Breast epithelium (tissue), 4 donors: Measurements from ENCODE around the gene NCS1. TPM values are rescaled to one million over a fixed set of nuclear protein-coding genes. Genes with fewer than 3 reads are reported as not detected.

Source experiments
- DNase-seq, 2 donors: peaks; one replicate each; pipeline ENCODE4 v3.0.0-alpha.2; 2019; ENCODE audit warnings: low spot score in 2 of 2
- H3K27ac ChIP-seq, 2 donors: fragments of 200-600 bp; sonication (generic) in 1 of 2; one replicate each; pipeline ENCODE4 v1.5.1; 2016 to 2019; ENCODE audit warnings: mild to moderate bottlenecking in 1 of 2
- H3K27me3 ChIP-seq, 2 donors: fragments of 200-600 bp; sonication (generic) in 1 of 2; one replicate each; pipeline versions ENCODE4 v1.5.1 to v1.6.0; 2017 to 2019; ENCODE audit warnings: control low read depth in 1 of 2, mild to moderate bottlenecking in 1 of 2
- H3K36me3 ChIP-seq: fragments of 200-600 bp; one replicate; pipeline ENCODE4 v1.5.1; 2019
- H3K4me1 ChIP-seq, 2 donors: fragments of 200-600 bp; sonication (generic); one replicate each; pipeline ENCODE4 v1.5.1; 2016 to 2019; ENCODE audit warnings: control low read depth in 1 of 2
- H3K4me3 ChIP-seq, 3 donors: fragments of 200-600 bp; sonication (generic); 1 replicate in 2 of 3; 2 replicates in 1 of 3; pipeline ENCODE4 v1.5.1; 2016 to 2019; ENCODE audit warnings: mild to moderate bottlenecking in 3 of 3, moderate library complexity in 2 of 3
- H3K9me3 ChIP-seq, 2 donors: fragments of 200-600 bp; sonication (generic) in 1 of 2; one replicate each; pipeline ENCODE4 v1.5.1; 2016 to 2019; ENCODE audit warnings: control low read depth in 1 of 2
- POLR2A ChIP-seq: fragments of 450-650 bp; IDR thresholded peaks from one replicate; pipeline ENCODE4 v1.6.1; 2016; ENCODE audit warnings: antibody characterized with exemption, mild to moderate bottlenecking, moderate library complexity
- POLR2AphosphoS5 ChIP-seq, 3 donors: sonication (generic); formaldehyde crosslinking; IDR thresholded peaks; one replicate each; pipeline ENCODE4 v1.6.1; 2017; ENCODE audit warnings: antibody characterized with exemption in 3 of 3
- intact Hi-C: fragments of 100-400 bp; cut with DNase I; formaldehyde crosslinking; loops from one replicate; pipeline ENCODE4 v1.15.1; 2023; ENCODE audit warnings: low total_unique reads
- total RNA-seq, 3 donors: library from RNA; depleted of rRNA; stranded (reverse); fragments of >200 nt; gene quantifications; one replicate each; pipeline ENCODE4 v1.1.0, GENCODE V29; 2016
- TF ChIP-seq, protein P1 (sequence below), 3 donors: fragments of 450-650 bp; IDR thresholded peaks; one replicate each; pipeline ENCODE4 v1.5.1; 2016 to 2017; ENCODE audit warnings: antibody characterized with exemption in 3 of 3, mild to moderate bottlenecking in 3 of 3, moderate library complexity in 3 of 3

Gene NCS1
- total RNA-seq, 3 donors from 2014 or later, result 3.2 to 3.9 (median 3.4) TPM

DNA sequence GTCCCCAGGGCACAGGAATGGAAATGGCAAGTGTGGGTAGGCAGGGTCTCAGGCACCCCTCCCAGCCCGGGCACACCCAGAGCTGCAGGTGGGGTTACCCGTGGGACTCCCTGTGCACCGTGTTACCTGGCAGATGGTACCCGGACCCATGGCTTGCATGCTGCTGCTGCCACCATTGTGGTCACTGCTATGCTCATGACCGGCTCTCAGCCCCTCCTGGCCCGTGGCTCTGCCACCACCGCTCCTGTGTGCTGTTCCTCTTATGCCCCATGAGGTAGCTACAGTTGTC, 71.6 kb downstream of the NCS1 start:
- no peaks in the 10 kb centered on the region for H3K27me3 ChIP-seq
- intact Hi-C loops, result no loop called here
- no peak overlapping the region for H3K4me3 ChIP-seq
- TF ChIP-seq POLR2A (no peak), POLR2AphosphoS5 (IDR thresholded peaks at IDR 0.05) (no peak)
- TF ChIP-seq, protein P1, sequence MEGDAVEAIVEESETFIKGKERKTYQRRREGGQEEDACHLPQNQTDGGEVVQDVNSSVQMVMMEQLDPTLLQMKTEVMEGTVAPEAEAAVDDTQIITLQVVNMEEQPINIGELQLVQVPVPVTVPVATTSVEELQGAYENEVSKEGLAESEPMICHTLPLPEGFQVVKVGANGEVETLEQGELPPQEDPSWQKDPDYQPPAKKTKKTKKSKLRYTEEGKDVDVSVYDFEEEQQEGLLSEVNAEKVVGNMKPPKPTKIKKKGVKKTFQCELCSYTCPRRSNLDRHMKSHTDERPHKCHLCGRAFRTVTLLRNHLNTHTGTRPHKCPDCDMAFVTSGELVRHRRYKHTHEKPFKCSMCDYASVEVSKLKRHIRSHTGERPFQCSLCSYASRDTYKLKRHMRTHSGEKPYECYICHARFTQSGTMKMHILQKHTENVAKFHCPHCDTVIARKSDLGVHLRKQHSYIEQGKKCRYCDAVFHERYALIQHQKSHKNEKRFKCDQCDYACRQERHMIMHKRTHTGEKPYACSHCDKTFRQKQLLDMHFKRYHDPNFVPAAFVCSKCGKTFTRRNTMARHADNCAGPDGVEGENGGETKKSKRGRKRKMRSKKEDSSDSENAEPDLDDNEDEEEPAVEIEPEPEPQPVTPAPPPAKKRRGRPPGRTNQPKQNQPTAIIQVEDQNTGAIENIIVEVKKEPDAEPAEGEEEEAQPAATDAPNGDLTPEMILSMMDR (IDR thresholded peaks at IDR 0.05), result no peak
- H3K36me3 ChIP-seq, result no peaks in the 10 kb centered on the region
- no peak overlapping the region for H3K27ac ChIP-seq
- H3K9me3 ChIP-seq, result no peaks in the 10 kb centered on the region
- DNase-seq, result no peak
- H3K4me1 ChIP-seq, result no peaks in the 10 kb centered on the region

DNA sequence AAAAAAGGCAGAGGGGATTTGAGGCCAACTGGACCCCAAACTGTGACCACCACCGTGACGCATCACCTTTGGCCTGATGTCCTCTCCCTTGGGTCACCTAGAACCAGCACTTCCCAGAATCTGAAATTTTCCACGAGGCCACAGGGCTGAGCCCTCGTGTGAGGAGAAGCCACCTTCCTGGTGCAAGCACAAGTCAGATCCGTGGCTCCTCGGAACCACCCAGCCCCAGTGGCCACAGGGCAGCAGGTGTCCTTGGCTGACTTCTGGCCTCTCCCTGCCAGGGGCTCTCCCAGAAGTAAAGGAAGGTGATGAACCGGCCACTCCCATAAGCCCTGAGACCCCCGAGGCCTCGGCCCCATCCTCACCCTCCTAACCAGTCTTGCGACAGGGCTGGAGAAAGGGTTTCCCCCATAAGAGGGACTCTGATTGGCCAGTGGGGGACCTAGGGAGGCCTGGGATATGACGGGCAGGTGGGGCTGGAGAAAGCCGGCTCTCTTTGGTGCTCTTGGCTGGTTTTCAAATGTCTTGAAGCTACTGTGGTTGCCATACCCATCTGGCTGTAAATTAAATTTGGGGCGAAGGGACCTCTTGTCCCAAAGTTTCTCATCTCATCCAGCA, 72.5 kb downstream of the NCS1 start:
- no peak overlapping the region for H3K4me3 ChIP-seq
- no peak overlapping the region for H3K27ac ChIP-seq
- DNase-seq, result no peak
- no peaks in the 10 kb centered on the region for H3K4me1 ChIP-seq
- no peaks in the 10 kb centered on the region for H3K9me3 ChIP-seq
- no peaks in the 10 kb centered on the region for H3K27me3 ChIP-seq
- TF ChIP-seq POLR2AphosphoS5 (IDR thresholded peaks at IDR 0.05), result no peak
- no peak for TF ChIP-seq POLR2A
- TF ChIP-seq, protein P1 (IDR thresholded peaks at IDR 0.05), result no peak
- H3K36me3 ChIP-seq, result no peaks in the 10 kb centered on the region
- intact Hi-C loops, result no loop called here

DNA sequence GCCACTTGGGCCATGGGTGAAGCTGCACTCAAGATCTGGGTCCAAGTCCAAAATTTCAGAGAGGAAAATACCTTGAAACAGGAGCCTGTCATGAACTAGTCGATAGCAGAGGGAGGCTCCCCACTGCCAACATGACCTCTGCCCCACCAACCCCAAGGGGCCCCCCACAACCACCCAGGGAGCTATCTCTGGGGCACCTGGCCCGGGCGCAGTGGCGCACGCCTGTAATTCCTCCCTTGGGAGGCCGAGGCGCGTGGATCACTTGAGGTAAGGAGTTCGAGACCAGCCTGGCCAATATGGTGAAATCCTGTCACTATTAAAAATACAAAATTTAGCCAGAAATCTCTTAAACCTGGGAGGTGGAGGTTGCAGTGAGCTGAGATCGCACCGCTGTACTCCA, 73.3 kb downstream of the NCS1 start:
- H3K27ac ChIP-seq, result no peak overlapping the region
- intact Hi-C loops, result no loop called here
- H3K27me3 ChIP-seq, result no peaks in the 10 kb centered on the region
- no peaks in the 10 kb centered on the region for H3K4me1 ChIP-seq
- TF ChIP-seq POLR2A (no peak), POLR2AphosphoS5 (IDR thresholded peaks at IDR 0.05) (no peak)
- TF ChIP-seq, protein P1 (IDR thresholded peaks at IDR 0.05), result no peak
- no peaks in the 10 kb centered on the region for H3K36me3 ChIP-seq
- no peak overlapping the region for H3K4me3 ChIP-seq
- DNase-seq, result no peak
- no peaks in the 10 kb centered on the region for H3K9me3 ChIP-seq

DNA sequence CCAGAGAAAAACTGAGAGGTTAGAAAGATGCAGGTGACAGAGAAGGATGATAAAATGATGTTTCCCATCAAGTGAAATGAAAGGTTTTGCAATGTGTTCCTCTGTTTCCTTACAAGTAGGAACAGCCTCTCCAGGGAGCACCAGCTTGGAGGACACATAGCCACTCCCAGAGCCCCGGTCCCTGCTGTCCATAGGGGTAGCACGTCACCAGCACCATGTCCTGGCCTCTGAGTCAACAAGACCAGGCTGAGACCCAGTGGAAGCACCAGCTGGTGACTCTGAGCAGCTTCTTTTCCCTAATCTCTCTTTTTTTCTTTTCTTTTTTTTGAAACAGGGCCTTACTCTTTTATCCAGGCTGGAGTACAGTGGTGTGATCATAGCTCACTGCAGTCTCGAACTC, 73.9 kb downstream of the NCS1 start:
- DNase-seq, result no peak
- Histone ChIP-seq H3K27ac (no peak overlapping the region), H3K4me3 (no peak overlapping the region), H3K27me3 (no peaks in the 10 kb centered on the region), H3K9me3 (peaks cover 0 to 3% of the 10 kb centered on the region in 2 donors), H3K36me3 (no peaks in the 10 kb centered on the region), H3K4me1 (no peaks in the 10 kb centered on the region)
- intact Hi-C loops, result no loop called here
- TF ChIP-seq POLR2A, result no peak
- TF ChIP-seq, protein P1 (IDR thresholded peaks at IDR 0.05), result no peak

DNA sequence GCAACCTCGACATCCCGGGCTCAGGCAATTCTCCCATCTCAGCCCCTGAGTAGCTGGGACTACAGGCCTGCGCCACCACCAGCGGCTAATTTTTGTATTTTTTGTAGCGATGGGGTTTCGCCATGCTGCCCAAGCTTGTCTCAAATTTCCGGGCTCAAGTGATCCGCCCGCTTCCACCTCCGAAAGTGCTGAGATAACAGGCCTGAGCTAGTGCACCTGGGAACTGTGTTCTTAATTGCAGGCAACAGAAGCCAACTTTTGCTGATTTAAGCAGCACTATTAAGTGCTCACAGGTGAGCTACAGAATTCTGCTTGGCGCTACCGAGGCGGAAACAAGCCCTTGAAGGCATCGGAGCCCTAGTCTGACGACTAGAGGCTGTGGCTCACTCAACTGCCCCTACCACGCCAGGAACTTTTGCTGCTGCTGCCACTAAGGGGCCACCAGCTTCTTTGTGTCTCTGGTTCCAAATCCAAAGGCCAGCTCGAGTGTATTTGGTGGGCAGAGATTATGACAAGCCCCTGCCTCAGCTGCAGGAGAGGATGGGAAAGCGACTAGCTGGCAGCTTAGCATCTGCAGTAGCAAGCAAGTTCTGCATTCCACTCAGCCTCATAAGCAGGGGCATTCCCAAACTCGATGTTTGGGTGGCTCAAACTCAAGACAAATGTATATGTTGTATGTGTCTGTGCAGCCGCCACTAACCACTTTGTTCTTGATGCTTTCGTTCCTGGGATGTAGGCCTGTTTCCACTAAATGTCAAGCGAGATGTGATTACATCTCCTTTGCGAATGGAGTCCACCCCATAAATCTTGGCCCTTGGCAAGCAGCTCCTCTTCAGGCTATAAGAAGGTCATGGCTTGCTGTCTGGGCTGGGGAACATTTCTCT, 82.8 kb downstream of the NCS1 start:
- TF ChIP-seq POLR2A, result no peak
- TF ChIP-seq, protein P1 (IDR thresholded peaks at IDR 0.05), result no peak
- TF ChIP-seq POLR2AphosphoS5 (IDR thresholded peaks at IDR 0.05), result no peak
- no peaks in the 10 kb centered on the region for H3K36me3 ChIP-seq
- DNase-seq, result peak in 1 of 2 donors; percentile 5
- intact Hi-C loops, result no loop called here
- peaks cover 0 to 4% of the 10 kb centered on the region in 2 donors for H3K9me3 ChIP-seq
- H3K27me3 ChIP-seq, result no peaks in the 10 kb centered on the region
- H3K4me3 ChIP-seq, result no peak overlapping the region
- H3K27ac ChIP-seq, result no peak overlapping the region
- no peaks in the 10 kb centered on the region for H3K4me1 ChIP-seq
